GM12878 (cell line): ENCODE data around the gene FBXO27. TPM values are rescaled to one million over a fixed set of nuclear protein-coding genes. Genes with fewer than 3 reads are reported as not detected.

ENCODE experiments used
- ATAC-seq: fragments of 200-7000 bp; cut with Tn5 transposase; 3 replicates; pipeline ENCODE4 v1.9.1; 2020; ENCODE audit warnings: mild to moderate bottlenecking, moderate library complexity
- BruUV-seq: library from RNA; stranded (reverse); fragments of 400-500 nt; replicated peaks from 2 replicates; lab custom pipeline; 2021; lab: Mats Ljungman, UMichigan
- CTCF ChIA-PET: fragments of 300-600 bp; sonication (Branson Sonifier 250); formaldehyde crosslinking; extraction: SDS; loops from one replicate; lab custom pipeline; 2021; ENCODE audit warnings: inconsistent platforms; lab: Yijun Ruan, JAX
- POLR2A ChIA-PET: fragments of 350-600 bp; formaldehyde crosslinking; extraction: SDS; loops from one replicate; lab custom pipeline; 2021; ENCODE audit warnings: inconsistent platforms; lab: Charles Lee
- RAD21 ChIA-PET: fragments of 300-600 bp; sonication (Branson Sonifier 250); formaldehyde crosslinking; loops from one replicate; lab custom pipeline; 2023; ENCODE audit warnings: antibody characterized with exemption; ENCODE audit not compliant: unreplicated experiment; lab: Charles Lee
- SMC1A ChIA-PET: fragments of 300-600 bp; sonication (Branson Sonifier 250); formaldehyde crosslinking; loops from one replicate; lab custom pipeline; 2023; ENCODE audit not compliant: unreplicated experiment, uncharacterized antibody; lab: Charles Lee
- DNase-seq: peaks from one replicate; pipeline ENCODE4 v3.0.0-alpha.2; 2011; ENCODE audit warnings: low read depth, low spot score
- FAIRE-seq: peaks from 3 replicates; lab custom pipeline; 2011; peaks lifted over from hg19 to GRCh38; lab: Jason Lieb, UNC
- H2AFZ ChIP-seq: 2 replicates; pipeline ENCODE4 v1.6.0; 2011; ENCODE audit warnings: low read depth, low read length, control low read depth; ENCODE audit not compliant: control insufficient read depth
- H3K27ac ChIP-seq: 2 replicates; pipeline ENCODE4 v1.5.1; 2011; ENCODE audit warnings: control low read depth; ENCODE audit not compliant: control insufficient read depth, insufficient read depth
- H3K27me3 ChIP-seq, 2 experiments: replicated peaks in 1 of 2; 2 replicates each; pipeline versions ENCODE4 v1.6.0 to v1.6.1; 2011; ENCODE audit warnings: low read length in 1 of 2; ENCODE audit not compliant: control insufficient read depth in 2 of 2, insufficient read depth in 2 of 2
- H3K36me3 ChIP-seq, 2 experiments: 2 replicates each; pipeline ENCODE4 v1.5.1; 2011; ENCODE audit warnings: low read length in 1 of 2; ENCODE audit not compliant: control insufficient read depth in 2 of 2, insufficient read depth in 2 of 2
- H3K4me1 ChIP-seq: 2 replicates; pipeline ENCODE4 v1.6.1; 2011; ENCODE audit warnings: mild to moderate bottlenecking, low read length, moderate library complexity, mixed read lengths; ENCODE audit not compliant: control insufficient read depth, insufficient read depth
- H3K4me2 ChIP-seq: 2 replicates; pipeline ENCODE4 v1.6.0; 2011; ENCODE audit warnings: control low read depth; ENCODE audit not compliant: control insufficient read depth, insufficient read depth
- H3K4me3 ChIP-seq: fragments of 200-600 bp; sonication (generic); 2 replicates; pipeline ENCODE4 v1.5.1; 2016
- H3K79me2 ChIP-seq: 2 replicates; pipeline ENCODE4 v1.6.0; 2011; ENCODE audit warnings: low read length; ENCODE audit not compliant: control insufficient read depth, insufficient read depth
- H3K9ac ChIP-seq: 2 replicates; pipeline ENCODE4 v1.8.0; 2011; ENCODE audit warnings: low read length, control low read depth, mixed read lengths; ENCODE audit not compliant: control insufficient read depth, insufficient read depth
- H3K9me3 ChIP-seq: replicated peaks from 3 replicates; pipeline ENCODE4 v1.5.1; 2011; ENCODE audit warnings: mild to moderate bottlenecking, low read length; ENCODE audit not compliant: control insufficient read depth, insufficient read depth
- H4K20me1 ChIP-seq: 2 replicates; pipeline ENCODE4 v1.6.0; 2011; ENCODE audit not compliant: control insufficient read depth, insufficient read depth
- BHLHE40 ChIP-seq, 2 experiments: fragments of 450-650 bp in 1 of 2; IDR thresholded peaks; 2 replicates each; pipeline ENCODE4 v1.6.1; 2011 to 2017; ENCODE audit warnings: low read depth in 2 of 2, borderline replicate concordance in 1 of 2, improper control_type of control experiment in 1 of 2, low read length in 1 of 2, mild to moderate bottlenecking in 1 of 2
- CHD4 ChIP-seq: fragments of 200-600 bp; sonication (generic); IDR thresholded peaks from 2 replicates; pipeline ENCODE4 v1.6.1; 2016; ENCODE audit warnings: mild to moderate bottlenecking
- FOXM1 ChIP-seq: IDR thresholded peaks from 2 replicates; pipeline ENCODE4 v1.6.1; 2012; ENCODE audit warnings: low read depth, mild to moderate bottlenecking, inconsistent platforms, low read length, moderate library complexity
- GATAD2B ChIP-seq: fragments of 450-650 bp; conservative IDR thresholded peaks from 2 replicates; pipeline ENCODE4 v1.6.1; 2017; ENCODE audit warnings: low read depth, mild to moderate bottlenecking, moderate library complexity
- PAX5 ChIP-seq: IDR thresholded peaks from 2 replicates; pipeline ENCODE4 v1.6.1; 2011; ENCODE audit warnings: low read depth, low read length, borderline replicate concordance
- SMAD5 ChIP-seq: IDR thresholded peaks from 2 replicates; pipeline ENCODE4 v1.6.1; 2016; ENCODE audit warnings: antibody characterized with exemption, low read depth
- SREBF1 ChIP-seq: IDR thresholded peaks from 2 replicates; pipeline ENCODE4 v1.6.1; 2012; ENCODE audit warnings: mild to moderate bottlenecking, low read length
- ZNF274 ChIP-seq: IDR thresholded peaks from one replicate; pipeline ENCODE4 v1.8.0; 2011; ENCODE audit not compliant: insufficient read length, insufficient read depth
- WGBS: methylation state at CpG from one replicate; pipeline ENCODE4 v1.1.6; 2016; ENCODE audit warnings: low lambda C conversion rate; ENCODE audit not compliant: insufficient replicate concordance, insufficient coverage; ENCODE audit errors: missing lambda C conversion rate; 5-methylcytosine and 5-hydroxymethylcytosine counted together
- in situ Hi-C: fragments of 300-500 bp; cut with MboI; formaldehyde crosslinking; loops from 9 replicates; pipeline ENCODE4 v1.14.3; 2018; ENCODE audit warnings: mixed read lengths
- intact Hi-C: fragments of 100-400 bp; cut with micrococcal nuclease; formaldehyde crosslinking; loops from one replicate; pipeline ENCODE4 v1.14.2; 2022; ENCODE audit not compliant: unreplicated experiment
- polyA plus RNA-seq, 11 experiments: library from polyadenylated mRNA; depleted of rRNA in 4 of 11; unstranded in 6 of 11; stranded (reverse) in 5 of 11; fragments of >200 nt; fragmentation: Nextera tagmentation in 4 of 11; fragmentation: Illumina TruSeq in 1 of 11; extraction: Ambion mirVana in 4 of 11; extraction: Trizol in 1 of 11; gene quantifications; 1 replicate in 1 of 11; 2 replicates in 10 of 11; pipeline versions ENCODE4 v1.2.1 to v1.2.3, GENCODE V29; 2011 to 2016; ENCODE audit warnings: inconsistent platforms in 2 of 11, missing spikeins in 2 of 11, low read depth in 1 of 11
- total RNA-seq, 4 experiments: library from RNA; depleted of rRNA in 3 of 4; stranded (reverse); fragments of >200 nt in 3 of 4; fragmentation: Illumina TruSeq in 1 of 4; extraction: Trizol in 1 of 4; gene quantifications; 2 replicates each; pipeline versions ENCODE4 v1.2.1 to v1.2.3, GENCODE V29; 2013 to 2021
- TF ChIP-seq, protein P1 (sequence below): IDR thresholded peaks from 2 replicates; pipeline ENCODE4 v1.6.1; 2012; ENCODE audit warnings: low read length, inconsistent platforms
- TF ChIP-seq, protein P2 (sequence below): fragments of 450-650 bp; IDR thresholded peaks from 2 replicates; pipeline ENCODE4 v1.6.1; 2018; ENCODE audit warnings: borderline replicate concordance, mild to moderate bottlenecking; ENCODE audit not compliant: partially characterized antibody
- TF ChIP-seq, protein P3 (sequence below): fragments of 450-650 bp; IDR thresholded peaks from 2 replicates; pipeline ENCODE4 v1.6.1; 2017; ENCODE audit warnings: mild to moderate bottlenecking
- TF ChIP-seq, protein P4 (sequence below): IDR thresholded peaks from 2 replicates; pipeline ENCODE4 v1.6.1; 2012; ENCODE audit warnings: low read depth, low read length, improper control_type of control experiment

Gene FBXO27
- total and polyA plus RNA-seq, 10 of the 15 experiments (the other 5 are each of a cell fraction or from before 2014, with no cell fraction given), result 3.1 to 15.4 (median 7.1) TPM

DNA sequence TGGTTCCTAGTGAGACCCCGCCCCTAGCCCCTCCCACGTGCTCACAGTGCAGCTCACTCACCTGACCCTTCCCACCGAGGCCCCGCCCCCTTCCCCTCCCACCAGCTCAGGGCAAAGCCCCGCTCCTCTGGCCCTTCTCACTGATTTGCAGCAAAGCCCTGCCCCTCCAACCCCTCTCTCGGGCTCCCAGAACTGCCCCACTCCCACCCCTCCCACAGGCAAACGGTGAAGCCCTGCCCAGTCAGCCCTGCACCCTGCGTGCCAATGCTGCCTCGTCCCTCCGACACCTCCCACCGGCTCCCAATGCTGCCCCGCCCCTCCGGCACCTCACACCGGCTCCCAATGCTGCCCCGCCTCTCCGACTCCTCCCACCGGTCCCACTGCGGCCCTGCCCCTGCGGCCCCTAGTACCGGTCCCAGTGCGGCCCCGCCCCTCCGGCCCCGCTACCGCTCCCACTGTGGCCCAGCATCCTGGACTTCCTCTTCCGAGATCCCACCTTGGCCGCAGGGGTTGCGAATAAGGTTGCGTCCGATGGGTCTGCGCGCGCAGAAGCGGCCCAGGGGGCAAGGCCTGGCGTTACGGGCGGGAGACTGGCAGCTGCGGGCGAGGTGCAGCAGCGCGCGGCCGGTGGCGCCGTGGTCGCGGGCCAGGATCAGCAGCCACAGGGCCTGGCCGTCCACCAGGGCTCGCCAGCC lies 834 bp downstream of the FBXO27 start:
- H3K4me1 ChIP-seq, result peaks cover 6% of the 10 kb centered on the region; the same call in 1 of the 2 replicates
- H3K9ac ChIP-seq, result peak overlapping the region; percentile 39; the same call in 1 of the 2 replicates
- H3K36me3 ChIP-seq, result no peaks in the 10 kb centered on the region
- CTCF ChIA-PET, result interaction anchor here (0.6 to 4.8 kb wide), 4 partner anchors 10 to 101 kb away, joined by 3 to 26 read pairs (median 4); partner anchors contain the start of genes FBXO17, MRPS12 and SARS2
- in situ Hi-C loops, result no loop called here
- 7% methylated on average over 37 of the region's 49 CpGs for WGBS
- POLR2A ChIA-PET, result interaction anchor here (0.5 to 2.4 kb wide), 13 partner anchors 8 to 1432 kb away, joined by 3 to 16 read pairs (median 3); partner anchors contain the start of gene FBXO17
- no peak overlapping the region for H3K27ac ChIP-seq
- SMC1A ChIA-PET, result interaction anchor here (0.7 to 2.6 kb wide), 7 partner anchors 8 to 70 kb away, joined by 3 to 19 read pairs (median 7); partner anchors contain the start of gene FBXO17
- FAIRE-seq (peak; percentile 18), DNase-seq (peak; percentile 60), ATAC-seq (peak; percentile 94)
- intact Hi-C loops, result loop anchor here (5.0 kb wide), 1 partner anchor 381 kb away; the partner anchor contains the start of gene PLEKHG2
- H4K20me1 ChIP-seq, result no peaks in the 10 kb centered on the region
- no TSS peak for BruUV-seq
- peak overlapping the region; percentile 81 for H3K4me2 ChIP-seq
- H3K79me2 ChIP-seq, result no peaks in the 10 kb centered on the region
- peak overlapping the region; percentile 76 for H2AFZ ChIP-seq
- RAD21 ChIA-PET, result interaction anchor here (0.6 to 4.5 kb wide), 5 partner anchors 15 to 70 kb away, joined by 3 to 27 read pairs (median 6); no protein-coding TSS in a partner anchor
- no peaks in the 10 kb centered on the region; the same call in 2 of the 3 replicates for H3K9me3 ChIP-seq
- no peaks in the 10 kb centered on the region for H3K27me3 ChIP-seq
- H3K4me3 ChIP-seq, result peak overlapping the region; percentile 72
- TF ChIP-seq, protein P1, sequence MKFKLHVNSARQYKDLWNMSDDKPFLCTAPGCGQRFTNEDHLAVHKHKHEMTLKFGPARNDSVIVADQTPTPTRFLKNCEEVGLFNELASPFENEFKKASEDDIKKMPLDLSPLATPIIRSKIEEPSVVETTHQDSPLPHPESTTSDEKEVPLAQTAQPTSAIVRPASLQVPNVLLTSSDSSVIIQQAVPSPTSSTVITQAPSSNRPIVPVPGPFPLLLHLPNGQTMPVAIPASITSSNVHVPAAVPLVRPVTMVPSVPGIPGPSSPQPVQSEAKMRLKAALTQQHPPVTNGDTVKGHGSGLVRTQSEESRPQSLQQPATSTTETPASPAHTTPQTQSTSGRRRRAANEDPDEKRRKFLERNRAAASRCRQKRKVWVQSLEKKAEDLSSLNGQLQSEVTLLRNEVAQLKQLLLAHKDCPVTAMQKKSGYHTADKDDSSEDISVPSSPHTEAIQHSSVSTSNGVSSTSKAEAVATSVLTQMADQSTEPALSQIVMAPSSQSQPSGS, result no peak
- TF ChIP-seq CHD4 (no peak), FOXM1 (no peak), ZNF274 (no peak), SREBF1 (no peak), GATAD2B (peak; percentile 96), SMAD5 (no peak), BHLHE40 (IDR thresholded peaks at IDR 0.05; ENCODE audit: borderline replicate concordance in 1 of 2, low read depth in 2 of 2, low read length in 1 of 2) (peak; percentile 37 to 64; a peak in 3 of 4 replicates), PAX5 (no peak)
- TF ChIP-seq, protein P2, sequence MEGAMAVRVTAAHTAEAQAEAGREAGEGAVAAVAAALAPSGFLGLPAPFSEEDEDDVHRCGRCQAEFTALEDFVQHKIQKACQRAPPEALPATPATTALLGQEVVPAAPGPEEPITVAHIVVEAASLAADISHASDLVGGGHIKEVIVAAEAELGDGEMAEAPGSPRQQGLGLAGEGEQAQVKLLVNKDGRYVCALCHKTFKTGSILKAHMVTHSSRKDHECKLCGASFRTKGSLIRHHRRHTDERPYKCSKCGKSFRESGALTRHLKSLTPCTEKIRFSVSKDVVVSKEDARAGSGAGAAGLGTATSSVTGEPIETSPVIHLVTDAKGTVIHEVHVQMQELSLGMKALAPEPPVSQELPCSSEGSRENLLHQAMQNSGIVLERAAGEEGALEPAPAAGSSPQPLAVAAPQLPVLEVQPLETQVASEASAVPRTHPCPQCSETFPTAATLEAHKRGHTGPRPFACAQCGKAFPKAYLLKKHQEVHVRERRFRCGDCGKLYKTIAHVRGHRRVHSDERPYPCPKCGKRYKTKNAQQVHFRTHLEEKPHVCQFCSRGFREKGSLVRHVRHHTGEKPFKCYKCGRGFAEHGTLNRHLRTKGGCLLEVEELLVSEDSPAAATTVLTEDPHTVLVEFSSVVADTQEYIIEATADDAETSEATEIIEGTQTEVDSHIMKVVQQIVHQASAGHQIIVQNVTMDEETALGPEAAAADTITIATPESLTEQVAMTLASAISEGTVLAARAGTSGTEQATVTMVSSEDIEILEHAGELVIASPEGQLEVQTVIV, result no peak
- TF ChIP-seq, protein P3, sequence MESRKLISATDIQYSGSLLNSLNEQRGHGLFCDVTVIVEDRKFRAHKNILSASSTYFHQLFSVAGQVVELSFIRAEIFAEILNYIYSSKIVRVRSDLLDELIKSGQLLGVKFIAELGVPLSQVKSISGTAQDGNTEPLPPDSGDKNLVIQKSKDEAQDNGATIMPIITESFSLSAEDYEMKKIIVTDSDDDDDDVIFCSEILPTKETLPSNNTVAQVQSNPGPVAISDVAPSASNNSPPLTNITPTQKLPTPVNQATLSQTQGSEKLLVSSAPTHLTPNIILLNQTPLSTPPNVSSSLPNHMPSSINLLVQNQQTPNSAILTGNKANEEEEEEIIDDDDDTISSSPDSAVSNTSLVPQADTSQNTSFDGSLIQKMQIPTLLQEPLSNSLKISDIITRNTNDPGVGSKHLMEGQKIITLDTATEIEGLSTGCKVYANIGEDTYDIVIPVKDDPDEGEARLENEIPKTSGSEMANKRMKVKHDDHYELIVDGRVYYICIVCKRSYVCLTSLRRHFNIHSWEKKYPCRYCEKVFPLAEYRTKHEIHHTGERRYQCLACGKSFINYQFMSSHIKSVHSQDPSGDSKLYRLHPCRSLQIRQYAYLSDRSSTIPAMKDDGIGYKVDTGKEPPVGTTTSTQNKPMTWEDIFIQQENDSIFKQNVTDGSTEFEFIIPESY, result no peak
- TF ChIP-seq, protein P4, sequence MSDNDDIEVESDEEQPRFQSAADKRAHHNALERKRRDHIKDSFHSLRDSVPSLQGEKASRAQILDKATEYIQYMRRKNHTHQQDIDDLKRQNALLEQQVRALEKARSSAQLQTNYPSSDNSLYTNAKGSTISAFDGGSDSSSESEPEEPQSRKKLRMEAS, result no peak; the same call in 1 of the 2 replicates
